Stimulated activated CD8-positive, alpha-beta memory T cell treated with anti-CD3 and anti-CD28 coated beads, Interleukin-15, amount 100 ng/mL, for 48 hours (primary cell): ENCODE measurements around the gene FRS2.
"Not testable (repeated sequence)": the region's sequence is repeated elsewhere in the genome, so short reads cannot be mapped to it uniquely, and the experiment has no call there.

Experiments
- DNase-seq, 2 donors: peaks; one replicate each; pipeline ENCODE4 v3.0.0-alpha.2; 2020; ENCODE audit warnings: low read depth in 2 of 2

The FRS2 gene, protein sequence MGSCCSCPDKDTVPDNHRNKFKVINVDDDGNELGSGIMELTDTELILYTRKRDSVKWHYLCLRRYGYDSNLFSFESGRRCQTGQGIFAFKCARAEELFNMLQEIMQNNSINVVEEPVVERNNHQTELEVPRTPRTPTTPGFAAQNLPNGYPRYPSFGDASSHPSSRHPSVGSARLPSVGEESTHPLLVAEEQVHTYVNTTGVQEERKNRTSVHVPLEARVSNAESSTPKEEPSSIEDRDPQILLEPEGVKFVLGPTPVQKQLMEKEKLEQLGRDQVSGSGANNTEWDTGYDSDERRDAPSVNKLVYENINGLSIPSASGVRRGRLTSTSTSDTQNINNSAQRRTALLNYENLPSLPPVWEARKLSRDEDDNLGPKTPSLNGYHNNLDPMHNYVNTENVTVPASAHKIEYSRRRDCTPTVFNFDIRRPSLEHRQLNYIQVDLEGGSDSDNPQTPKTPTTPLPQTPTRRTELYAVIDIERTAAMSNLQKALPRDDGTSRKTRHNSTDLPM

DNA sequence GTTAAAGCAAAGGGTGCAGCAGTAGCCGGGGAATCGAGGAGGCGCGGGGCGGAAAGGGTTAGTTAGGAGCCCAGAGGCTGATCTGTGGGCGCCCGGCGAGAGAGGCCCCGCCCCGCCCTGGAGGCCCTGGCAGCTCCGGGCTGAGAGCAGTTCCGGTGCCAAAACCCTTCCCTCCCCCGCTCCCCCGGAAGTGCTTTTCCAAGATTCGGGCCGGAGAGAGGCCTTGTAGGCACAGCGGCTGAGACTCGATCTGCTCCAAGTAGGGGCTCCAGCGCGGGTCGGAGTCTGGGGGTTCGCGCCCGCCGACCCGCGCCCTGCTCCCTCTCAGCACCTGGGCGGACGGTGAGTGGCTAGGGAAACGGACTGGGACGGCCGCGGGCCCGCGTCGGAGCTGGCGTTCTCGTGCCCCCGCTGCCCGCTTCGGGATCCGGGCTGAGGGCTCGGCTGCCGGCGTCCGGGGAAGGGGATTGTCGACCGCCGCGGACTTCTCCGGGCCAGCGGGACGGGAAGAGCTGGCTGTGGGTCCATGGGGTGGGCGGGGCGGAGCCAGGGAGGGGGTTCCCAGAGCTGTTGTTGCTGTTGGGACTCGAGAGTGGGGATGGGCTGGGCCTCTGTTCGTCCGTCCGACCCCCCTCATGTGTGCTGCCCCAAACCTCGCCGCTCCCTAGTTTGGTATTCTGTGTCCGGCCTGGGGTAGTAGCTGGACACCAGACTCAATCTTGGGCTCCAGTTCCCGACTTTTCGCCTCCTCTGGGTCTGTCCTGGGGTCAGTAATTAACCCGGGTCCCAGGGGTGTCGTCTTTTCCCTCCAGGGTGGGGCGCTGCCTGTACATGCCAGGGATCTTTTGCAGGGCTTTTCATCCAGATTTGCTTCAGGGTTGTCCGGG is at the start of gene FRS2:
TSS of gene FRS2 (plus strand) at position 200 of the 887 bp plus-strand sequence. CDS start 98,643 bp downstream, outside the sequence.
- peak; percentile 84 for DNase-seq

DNA sequence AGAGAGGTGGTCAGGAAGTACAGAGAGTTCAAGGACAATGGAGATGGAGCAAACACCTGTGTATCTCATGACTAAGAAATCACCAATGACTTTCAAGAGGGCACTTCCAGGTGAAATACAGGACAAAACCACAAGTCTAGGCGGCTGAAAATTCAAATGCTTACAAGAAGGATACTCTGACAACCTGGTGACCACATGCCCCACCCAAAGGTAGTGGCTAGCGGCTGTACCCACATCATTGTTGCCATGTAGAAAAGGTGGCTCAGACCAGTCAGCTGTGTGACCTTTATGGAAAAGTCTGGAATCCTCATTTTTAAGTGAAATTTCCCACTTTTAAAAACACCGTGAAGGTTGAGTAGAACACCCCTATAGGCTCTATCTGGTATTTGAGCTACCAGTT is 48.6 kb upstream of the FRS2 start:
- DNase-seq: no peak

DNA sequence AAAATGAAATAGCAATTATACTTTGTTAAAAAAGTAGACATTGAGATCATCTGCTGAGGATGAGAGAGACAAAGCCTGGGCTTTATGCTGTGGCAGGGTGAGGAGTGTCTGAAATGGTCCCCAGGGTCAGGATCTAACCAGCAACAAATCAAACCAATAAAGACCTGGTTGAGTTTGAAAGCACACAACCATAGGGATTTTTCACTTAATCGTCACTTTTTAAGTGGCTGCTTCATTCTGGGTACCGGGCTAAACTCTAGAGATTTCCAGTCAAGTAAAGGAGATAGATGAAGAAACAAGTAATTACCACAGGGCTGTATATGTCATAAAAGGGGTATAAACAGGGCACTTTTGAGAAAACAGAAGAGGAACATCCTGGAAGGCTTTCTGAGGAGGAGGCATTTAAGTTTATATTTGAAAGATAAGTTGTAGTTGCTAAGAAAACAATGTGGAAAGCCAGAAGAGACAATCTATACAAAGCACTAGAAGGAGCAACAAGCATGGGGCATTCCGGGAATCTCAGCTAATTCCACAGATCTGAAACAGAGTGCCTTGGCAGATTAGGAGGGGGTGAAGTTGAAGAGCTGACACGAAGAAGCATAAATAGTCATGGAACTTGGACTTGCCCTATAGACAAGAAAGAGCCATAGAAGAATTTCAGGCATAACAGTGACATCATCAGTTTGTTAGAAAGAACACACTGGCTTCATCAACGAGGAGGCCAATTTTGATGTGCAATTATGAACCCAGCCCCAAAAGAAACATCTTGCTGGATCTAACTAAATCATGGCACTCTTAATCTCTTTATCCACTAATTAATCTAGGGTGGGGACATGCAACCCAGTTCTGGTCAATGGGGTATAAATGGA is 46.9 kb upstream of the FRS2 start:
- DNase-seq: no peak

DNA sequence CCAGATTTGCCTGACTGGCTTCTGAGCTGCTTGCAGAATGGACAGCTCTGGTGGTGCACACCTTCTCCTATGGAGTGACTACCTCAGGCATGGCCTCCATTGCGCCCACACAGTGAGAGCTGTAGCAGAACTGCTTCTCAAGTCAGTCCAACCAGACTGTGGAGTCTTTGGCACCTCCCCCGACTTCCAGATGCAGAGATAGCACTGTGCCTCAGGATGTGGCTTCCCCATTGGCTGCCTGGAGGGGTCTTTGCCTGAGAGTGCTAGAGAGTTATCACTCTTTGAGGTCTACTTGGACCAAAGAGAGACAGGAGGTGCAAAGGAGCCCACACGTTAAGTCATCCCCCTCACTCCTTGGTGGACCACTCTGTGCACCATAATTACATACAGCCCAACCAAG is 44.8 kb upstream of the FRS2 start:
- DNase-seq: no peak

DNA sequence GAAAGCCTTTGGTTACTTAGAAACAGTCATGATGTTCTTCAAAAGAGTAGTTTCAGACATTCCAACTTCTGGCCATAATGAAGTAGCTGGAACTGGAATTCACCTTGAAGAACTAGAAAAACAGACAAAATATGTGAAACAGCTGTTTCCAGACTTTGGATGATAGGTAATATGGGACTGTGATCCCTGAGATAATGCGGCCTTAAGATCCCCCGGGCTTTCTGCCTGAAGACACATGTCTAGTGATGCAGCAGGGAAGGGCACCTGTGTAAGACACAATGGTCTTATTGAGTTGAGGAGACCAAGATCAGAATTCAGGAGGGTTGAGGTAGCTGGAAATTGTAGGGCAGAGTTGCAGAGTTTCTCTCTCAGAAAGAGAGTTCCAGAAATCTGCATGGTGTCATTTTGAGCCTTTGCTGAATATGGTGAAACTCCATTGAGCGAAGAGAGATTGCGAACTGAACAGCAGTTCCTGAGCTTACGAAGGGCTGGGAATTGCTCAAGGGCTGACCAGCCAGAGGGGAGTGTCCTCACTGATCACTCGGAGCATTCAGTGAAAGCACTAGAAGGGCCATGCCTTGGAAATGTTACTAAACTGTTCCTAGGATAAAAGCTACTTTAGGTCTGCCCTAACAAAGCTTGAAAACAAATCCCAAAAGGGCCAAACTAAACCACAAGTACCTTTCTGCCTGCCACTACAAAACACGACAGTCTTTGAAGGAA is 41.7 kb upstream of the FRS2 start:
- no peak for DNase-seq

DNA sequence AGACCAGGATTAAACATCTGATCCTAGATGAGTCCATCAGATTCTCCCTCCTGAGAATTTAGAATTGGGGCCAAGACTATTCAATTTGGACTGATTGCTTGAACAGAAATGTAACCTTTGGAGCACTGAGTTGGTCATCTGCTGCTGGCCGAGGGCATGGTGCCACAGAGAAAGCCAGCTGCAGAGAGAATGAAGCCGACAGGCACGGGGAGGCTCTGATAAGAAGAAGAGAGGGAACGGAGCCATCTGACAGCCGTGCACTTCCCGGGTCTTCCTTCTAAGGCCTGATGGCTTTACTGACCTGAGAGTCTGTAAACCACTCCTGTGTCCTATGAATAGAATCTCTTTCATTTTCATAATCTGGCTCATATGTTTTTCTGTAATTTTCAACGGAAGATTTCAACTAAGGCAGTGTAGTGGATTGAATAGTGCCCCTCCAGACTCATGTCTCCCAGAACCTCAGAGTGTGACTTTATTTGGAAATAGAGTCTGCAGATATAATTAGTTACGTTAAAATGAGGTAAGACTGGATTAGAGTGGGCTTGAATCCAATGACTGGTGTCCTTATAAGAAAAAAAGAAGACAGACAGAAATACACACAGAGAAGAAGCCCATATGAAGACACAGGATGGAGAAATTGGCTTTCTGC is 39.1 kb upstream of the FRS2 start:
- no peak for DNase-seq

DNA sequence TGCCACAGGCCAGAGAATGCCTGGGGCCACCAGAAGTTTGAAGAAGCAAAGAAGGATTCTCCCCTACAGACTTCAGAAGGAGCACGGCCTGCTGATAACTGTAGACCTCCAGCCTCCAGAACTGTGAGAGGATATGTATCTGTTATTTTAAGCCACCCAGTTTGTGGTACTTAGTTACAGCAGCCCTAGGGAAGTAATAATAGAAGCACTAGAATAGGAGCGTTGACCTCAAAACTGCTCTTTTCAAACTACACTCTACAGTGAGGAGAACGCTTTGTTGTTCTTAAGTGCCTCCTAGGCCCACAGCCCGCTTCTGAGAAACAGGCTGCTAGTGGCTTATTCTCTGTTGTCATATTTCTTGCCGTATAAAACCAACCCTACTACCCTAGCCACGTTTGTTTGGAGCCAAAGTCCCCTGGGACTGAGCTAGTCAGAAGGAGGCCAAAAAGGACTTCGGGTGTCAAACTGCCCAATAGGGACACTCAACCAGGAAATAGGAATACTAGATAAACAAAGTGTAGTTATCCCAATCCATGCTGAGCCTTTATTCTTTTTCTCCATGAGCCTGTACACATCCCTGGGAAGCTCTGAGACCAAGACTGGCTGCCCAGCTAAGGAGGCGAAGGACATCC is 38.5 kb upstream of the FRS2 start:
- no peak for DNase-seq

DNA sequence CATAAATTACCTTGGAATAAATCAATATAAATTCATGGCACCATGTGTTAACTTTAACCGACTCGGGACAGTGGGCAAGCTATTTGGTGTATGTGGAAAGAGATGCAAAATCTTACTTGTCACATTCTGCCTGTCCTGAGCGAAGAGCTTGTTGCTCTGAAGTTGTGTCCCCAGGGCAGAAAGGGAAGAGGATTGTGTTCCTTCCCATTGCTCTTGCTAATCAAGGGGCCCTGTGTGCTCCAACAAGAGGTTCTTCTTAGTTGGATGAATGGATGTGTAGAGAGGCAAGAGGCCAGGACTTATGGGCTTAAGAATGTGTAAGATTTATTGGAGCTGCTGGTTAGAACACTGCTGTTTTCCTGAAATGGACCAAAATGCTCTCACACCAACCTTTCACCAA is 36.5 kb upstream of the FRS2 start:
- DNase-seq: no peak

DNA sequence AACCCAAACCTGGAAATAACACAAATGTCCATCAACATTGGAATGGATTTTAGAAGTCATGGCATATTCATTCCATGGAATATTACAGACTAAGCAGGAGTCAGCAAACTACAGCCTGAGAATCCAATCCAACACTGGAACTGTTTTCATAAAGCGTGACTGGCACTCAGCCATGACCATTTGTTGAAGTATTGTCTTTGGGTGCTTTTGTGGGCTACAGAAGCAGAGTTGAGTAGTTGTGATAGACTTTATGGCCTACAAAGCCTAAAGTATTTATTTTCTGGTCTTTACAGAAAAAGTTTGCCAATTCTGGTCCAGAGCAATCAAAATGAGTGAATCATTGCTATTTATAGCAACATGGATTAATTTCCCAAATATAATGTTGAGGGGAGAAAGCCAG is 34.5 kb upstream of the FRS2 start:
- no peak for DNase-seq

DNA sequence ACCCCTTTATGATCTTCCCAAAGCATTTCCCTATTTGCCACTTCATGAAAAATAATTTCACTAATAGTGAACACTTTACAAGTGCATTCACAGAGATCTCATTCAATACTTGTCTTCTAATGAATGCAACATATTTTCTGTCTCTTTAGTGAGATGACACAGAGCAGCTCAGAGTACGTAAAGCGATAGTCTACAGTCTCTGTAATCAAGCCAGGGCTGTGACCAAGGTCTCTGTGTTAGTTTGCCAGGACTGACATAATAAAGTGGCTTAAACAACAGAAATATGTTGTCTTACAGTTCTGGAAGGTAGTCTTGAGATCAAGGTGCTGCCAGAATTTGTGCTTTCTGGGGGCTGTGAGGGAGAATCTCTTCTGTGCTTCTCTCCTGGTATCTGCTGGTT is 33.1 kb upstream of the FRS2 start:
- no peak for DNase-seq

DNA sequence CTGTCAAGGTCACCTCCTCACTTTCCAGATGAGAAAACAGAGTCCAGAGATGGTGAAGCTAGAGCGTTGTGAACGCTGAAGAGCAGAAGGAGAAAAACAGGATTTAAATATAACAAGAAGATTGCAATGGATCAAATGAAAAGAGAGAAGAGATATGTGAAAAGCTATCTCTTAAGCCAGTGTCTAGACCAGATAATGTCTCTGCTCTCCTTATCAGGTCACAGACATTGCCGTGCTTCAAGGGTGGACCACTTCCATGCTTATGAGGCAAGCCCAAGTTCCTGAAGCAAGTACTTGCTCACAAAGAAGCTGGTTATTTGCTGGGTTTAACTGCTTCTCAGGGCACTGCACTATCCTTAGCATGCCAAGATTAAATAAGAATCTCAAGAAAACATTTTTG is 31.6 kb upstream of the FRS2 start:
- DNase-seq: no peak

DNA sequence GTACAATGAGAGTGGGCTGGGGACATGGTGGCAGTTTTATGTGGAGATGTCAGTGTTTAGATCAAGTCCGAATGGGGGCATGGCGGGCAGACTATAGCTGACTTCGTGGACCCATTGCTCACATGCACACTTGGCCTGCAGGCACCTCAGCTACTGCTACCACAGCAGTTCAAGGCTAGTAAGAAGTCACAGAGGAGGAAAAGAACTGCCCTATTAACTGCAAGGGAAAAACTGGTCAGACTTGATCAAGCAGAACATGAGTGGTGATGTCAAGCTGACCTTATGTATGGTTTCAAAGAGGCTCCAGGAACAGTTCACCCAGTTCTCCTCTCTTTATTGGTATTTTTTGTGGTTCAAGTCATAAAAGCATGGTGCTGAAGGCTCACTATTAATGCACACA is 30.2 kb upstream of the FRS2 start:
- no peak for DNase-seq

DNA sequence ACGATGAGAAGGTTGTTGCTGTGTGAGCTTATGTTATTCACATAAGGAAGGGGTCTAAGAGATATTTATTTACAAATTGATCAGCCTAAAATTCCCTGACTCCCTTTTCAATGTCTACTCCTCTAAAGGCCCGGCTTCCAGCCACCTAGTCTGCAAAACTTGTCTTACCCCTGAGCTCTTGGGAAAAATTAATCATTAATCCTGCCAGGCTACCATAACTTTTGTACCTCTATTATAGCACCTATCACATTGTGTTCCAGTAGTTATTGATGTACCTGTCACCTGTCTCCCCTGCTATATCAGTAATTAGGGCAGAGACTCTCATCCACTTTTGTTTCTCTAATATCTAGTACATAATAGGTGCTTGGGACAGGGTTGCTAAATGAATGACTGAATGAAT is 29.3 kb upstream of the FRS2 start:
- no peak for DNase-seq

DNA sequence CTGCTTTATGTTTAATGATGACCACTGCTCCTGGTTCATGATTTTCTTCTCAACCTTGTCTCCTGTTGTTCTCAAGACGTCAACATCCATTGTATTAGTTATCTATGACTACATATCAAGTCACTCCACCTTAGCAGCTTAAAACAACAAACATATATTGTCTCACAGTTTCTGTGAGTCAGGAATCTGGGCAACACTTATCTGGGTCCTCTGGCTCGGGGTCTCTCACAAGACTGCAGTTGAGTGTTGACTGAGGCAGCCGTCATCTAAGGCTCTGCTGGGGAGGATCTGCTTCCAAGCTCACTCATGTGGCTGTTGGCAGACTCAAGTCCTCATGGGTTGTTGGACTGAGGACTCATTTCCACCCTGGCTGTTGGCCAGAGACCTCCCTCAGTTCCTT is 27.3 kb upstream of the FRS2 start:
- DNase-seq: no peak

DNA sequence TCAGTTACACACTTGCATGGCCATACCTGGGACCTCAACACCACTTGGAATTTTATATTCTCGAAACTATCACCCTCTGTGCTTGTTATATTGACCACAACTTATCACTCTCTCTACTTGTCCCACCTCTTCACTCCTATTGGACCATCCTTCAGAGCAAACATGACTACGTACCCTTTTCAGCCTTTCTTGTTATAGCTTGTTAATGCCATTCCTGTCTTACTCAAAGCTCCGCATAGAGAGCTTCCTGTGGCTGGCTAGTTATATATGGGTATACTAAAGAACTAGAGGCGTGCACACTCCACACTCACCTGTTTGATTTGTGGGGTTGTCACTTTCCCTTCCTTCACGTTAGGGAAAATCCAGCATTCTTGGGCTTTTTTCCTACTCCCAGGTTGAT is 26.3 kb upstream of the FRS2 start:
- no peak for DNase-seq

DNA sequence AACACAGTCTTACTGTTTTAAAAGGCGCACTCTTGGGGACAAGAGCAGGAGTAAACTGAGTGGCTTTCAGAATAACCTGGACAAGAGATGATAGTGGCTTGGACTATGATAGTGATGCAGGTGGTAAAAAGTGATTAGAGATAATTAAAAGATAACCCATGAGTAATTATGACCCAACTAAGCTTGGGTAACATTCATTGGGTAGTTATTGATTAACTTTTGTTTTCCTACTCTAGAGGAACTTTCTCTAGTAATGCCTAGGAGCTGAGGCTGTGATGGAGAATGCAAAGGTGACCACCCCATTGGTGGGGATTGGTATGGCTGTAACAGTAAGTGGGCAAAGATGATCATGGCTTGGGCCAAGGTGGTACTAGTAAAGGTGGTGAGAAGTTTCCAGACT is 22.3 kb upstream of the FRS2 start:
- no peak for DNase-seq

DNA sequence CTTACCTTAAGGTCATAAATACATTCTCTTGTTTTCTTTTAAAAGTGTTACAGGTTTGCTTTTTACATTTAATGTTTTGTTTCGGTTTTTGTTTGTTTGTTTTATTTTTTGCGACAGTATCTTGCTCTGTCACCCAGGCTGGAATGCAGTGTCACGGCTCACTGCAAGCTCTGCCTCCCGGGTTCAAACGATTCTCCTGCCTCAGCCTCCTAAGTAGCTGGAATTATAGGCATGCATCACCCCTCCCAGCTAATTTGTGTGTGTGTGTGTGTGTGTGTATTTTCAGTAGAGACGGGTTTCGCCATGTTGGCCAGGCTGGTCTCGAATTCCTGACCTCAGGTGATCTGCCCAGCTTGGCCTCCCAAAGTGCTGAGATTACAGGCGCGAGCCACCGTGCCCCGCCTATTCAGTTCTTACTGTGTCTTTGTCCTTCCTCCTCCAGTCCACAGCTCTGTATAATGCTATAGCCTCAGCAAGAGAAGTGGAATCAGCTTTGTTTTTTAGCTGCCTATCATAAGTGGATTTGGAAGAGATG is 17.5 kb upstream of the FRS2 start:
- not testable (repeated sequence) for DNase-seq

DNA sequence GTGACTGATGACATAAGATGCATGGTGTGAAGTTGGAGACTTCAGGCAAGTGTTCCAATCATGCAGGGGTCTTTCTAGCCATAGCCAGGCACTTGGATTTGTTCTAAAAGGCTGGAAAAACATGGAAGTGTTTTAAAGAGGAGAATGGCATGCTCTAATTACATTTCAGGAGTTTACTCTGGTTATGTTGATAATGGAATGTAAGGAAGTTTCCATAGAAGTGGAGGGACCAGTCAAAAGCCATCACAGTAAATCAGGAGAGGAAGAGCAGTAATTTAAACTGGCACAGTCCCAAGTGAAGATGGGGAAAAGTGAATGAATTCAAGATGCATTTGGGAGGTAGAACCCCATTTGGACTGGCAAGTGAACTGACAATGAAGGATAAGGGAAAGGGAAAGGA is 13.9 kb upstream of the FRS2 start:
- no peak for DNase-seq

DNA sequence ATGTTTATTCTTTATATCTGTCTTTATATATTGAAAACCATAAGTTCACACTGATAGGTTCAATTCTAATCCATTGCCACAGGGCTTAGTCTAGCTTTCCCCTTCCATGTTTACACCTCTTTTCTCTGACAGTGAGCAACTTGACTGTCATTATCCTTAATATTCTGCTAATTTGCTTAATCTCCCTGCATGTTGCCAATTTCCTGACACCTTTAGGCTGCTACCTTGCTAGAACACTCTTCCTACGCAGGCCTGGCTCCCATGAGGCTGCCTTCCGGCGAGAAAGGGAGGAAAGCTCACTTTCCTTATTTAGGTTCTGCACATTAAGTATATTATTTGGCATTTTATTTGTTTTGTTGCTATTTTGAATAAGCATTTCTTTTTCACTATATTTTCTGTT is 12.8 kb upstream of the FRS2 start:
- DNase-seq: no peak

DNA sequence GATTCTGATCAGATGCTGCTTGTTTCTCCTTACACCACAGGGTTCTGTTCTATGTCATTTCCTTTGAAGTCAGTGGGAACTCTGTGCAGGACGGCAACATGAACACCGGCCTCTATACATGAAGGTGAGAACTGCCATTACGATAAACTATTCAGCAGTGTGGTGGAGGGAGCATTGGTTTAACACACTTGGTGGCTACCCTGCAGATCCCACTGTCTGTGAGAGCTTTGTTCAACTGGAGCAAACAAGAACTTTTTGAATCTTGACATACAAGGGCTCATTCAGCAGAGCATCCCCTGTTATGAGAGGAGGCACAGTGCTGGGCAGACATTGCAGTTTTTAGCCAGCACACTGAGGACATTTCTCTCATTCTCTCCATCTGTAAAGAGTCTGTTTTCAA is 10.7 kb upstream of the FRS2 start:
- DNase-seq: no peak
